ENCODE measurements around the gene CHRNA4. TPM values are rescaled to one million over a fixed set of nuclear protein-coding genes. Genes with fewer than 3 reads are reported as not detected.

Gene CHRNA4
- total and polyA plus RNA-seq, 2 of the 4 experiments (the other 2 are of a cell fraction) = not detected

DNA sequence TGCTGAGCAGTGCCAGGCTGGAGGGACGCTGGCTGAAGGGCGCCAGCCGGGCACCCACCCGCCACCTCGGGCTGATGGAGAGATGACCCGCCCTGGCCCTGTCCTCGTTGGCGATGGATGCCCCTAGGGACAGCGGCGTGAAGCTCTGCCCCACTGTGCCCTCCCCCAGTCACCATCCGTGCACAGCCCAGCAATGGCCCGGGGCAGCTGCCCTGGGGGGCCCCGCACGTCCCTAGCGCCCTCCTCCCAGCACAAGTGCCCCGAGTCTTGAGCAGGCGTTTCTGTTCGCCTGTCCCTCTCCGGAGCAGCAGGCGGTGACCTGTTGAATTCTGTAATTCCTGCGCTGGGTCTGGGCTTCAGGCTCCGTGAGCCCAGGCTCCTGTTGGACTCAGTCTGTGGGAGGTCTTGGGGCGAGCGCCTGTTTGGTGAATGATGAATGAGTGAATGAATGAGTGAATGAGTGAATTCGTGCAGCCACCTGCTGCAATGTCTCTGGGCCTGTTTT lies 36.8 kb upstream of the CHRNA4 start:
- H3K27ac ChIP-seq (ENCODE audit: insufficient read depth, low read length) = no peak overlapping the region
- H2AFZ ChIP-seq (replicated peaks; ENCODE audit: low read length, poor library complexity) = no peak overlapping the region
- no peak overlapping the region for H3K56ac ChIP-seq (ENCODE audit: extremely low read depth, insufficient read depth, low read length)
- H3K79me1 ChIP-seq (ENCODE audit: low read depth in 1 of 2, low read length in 2 of 2) = no peaks in the 10 kb centered on the region
- H2BK120ac ChIP-seq (ENCODE audit: low read depth, low read length) = no peak overlapping the region
- CTCF ChIA-PET = no interaction called here
- BruUV-seq (replicated peaks) = no TSS peak
- dilution Hi-C loops (cut with HindIII; ENCODE audit: low sequenced_read_pairs, unreplicated experiment) (no loop called here), intact Hi-C loops (cut with micrococcal nuclease) (no loop called here), in situ Hi-C loops (cut with MboI; ENCODE audit: low sequenced_read_pairs) (no loop called here)
- POLR2A ChIA-PET (ENCODE audit: unreplicated experiment) = no interaction called here
- H3K9me1 ChIP-seq (ENCODE audit: insufficient read depth, low read length) = no peaks in the 10 kb centered on the region
- H4K20me1 ChIP-seq (ENCODE audit: insufficient read depth, low read length) = no peaks in the 10 kb centered on the region
- no peaks in the 10 kb centered on the region for H3K36me3 ChIP-seq (ENCODE audit: control insufficient read depth, insufficient read depth, low read length)
- no peak overlapping the region for H3K9ac ChIP-seq (ENCODE audit: low read depth, low read length)
- H2BK20ac ChIP-seq (ENCODE audit: low read depth, low read length) = no peak overlapping the region
- no peak overlapping the region for H2BK15ac ChIP-seq (ENCODE audit: low read depth, low read length)
- no peak overlapping the region for H3K4me3 ChIP-seq (ENCODE audit: insufficient read depth, low read depth, low read length)
- H4K5ac ChIP-seq (ENCODE audit: low read depth, low read length) = no peak overlapping the region
- H3K4ac ChIP-seq (ENCODE audit: low read depth, low read length) = no peak overlapping the region
- 50% methylated on average over 4 of the region's 25 CpGs; no CpG with 5 or more reads in 1 of the 2 experiments for WGBS, 2 experiments (ENCODE audit: extremely low coverage in 2 of 2, insufficient read length in 1 of 2)
- no peaks in the 10 kb centered on the region for H3K9me3 ChIP-seq (ENCODE audit: control insufficient read depth, insufficient read depth, low read length)
- H4K8ac ChIP-seq (ENCODE audit: low read depth in 2 of 2, low read length in 2 of 2) = no peak overlapping the region
- ATAC-seq (ENCODE audit: low read depth) (no peak), DNase-seq (no peak)
- H2AK5ac ChIP-seq (ENCODE audit: low read depth, low read length) = no peak overlapping the region
- H2BK5ac ChIP-seq (ENCODE audit: low read depth, low read length, poor library complexity, severe bottlenecking) = no peak overlapping the region
- no peak overlapping the region for H3K14ac ChIP-seq (replicated peaks; ENCODE audit: low read depth, low read length)
- H3K18ac ChIP-seq (ENCODE audit: low read depth, low read length) = no peak overlapping the region
- H2AK9ac ChIP-seq (replicated peaks; ENCODE audit: low read depth, low read length, poor library complexity) = no peak overlapping the region
- no peak overlapping the region for H3K4me2 ChIP-seq (ENCODE audit: low read depth, low read length)
- TF ChIP-seq MAZ (IDR thresholded peaks at IDR 0.05; ENCODE audit: borderline replicate concordance, low read depth, low read length) (no peak), BHLHE40 (IDR thresholded peaks at IDR 0.05; ENCODE audit: low read depth, low read length) (no peak), SMC3 (IDR thresholded peaks at IDR 0.05; ENCODE audit: low read depth, low read length) (no peak), MAFK (IDR thresholded peaks at IDR 0.05; ENCODE audit: low read depth, low read length) (no peak), CEBPB (IDR thresholded peaks at IDR 0.05; ENCODE audit: low read depth, low read length) (no peak), RCOR1 (IDR thresholded peaks at IDR 0.05; ENCODE audit: insufficient replicate concordance, low read length) (no peak), MXI1 (IDR thresholded peaks at IDR 0.05; ENCODE audit: borderline replicate concordance, low read depth, low read length) (no peak), NFE2L2 (IDR thresholded peaks at IDR 0.05; ENCODE audit: low read depth, low read length) (no peak)
- H3K27me3 ChIP-seq (ENCODE audit: control insufficient read depth, insufficient read depth, low read length) = peaks cover 22% of the 10 kb centered on the region
- no peak overlapping the region for H3K23ac ChIP-seq (ENCODE audit: low read depth, low read length)
- H3K4me1 ChIP-seq (ENCODE audit: control insufficient read depth, insufficient read depth, low read length) = peaks cover 2% of the 10 kb centered on the region; the same call in 1 of the 2 replicates
- H4K91ac ChIP-seq (ENCODE audit: insufficient read depth, low read depth, low read length) = no peak overlapping the region
